ENCODE measurements around the gene IGDCC3.

The IGDCC3 gene

GRCh38 chr15:65343374-65343981 lies 34.3 kb downstream of the IGDCC3 start:
- DNase-seq (ENCODE audit: low spot score), result no peak

DNA sequence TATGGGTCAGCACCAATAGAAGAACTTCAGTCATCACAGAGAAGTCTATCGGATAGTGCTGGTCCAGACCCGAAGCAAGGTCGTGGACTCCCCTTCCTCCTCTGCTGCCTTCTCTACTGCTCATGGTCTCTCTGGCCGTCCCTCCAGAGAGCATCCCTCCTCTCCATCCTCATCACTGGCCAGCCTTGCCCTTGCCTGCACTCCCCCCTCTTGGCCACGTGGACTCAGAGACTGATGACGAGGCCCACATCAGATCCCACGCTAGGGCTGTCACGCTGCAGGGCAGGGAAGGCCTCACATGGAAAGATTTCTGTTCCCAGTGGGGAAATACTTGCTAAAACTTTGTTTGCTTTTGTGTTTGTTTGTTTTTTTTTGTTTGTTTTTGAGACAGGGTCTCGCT lies 35.3 kb downstream of the IGDCC3 start:
- DNase-seq (ENCODE audit: low spot score), result no peak

DNA sequence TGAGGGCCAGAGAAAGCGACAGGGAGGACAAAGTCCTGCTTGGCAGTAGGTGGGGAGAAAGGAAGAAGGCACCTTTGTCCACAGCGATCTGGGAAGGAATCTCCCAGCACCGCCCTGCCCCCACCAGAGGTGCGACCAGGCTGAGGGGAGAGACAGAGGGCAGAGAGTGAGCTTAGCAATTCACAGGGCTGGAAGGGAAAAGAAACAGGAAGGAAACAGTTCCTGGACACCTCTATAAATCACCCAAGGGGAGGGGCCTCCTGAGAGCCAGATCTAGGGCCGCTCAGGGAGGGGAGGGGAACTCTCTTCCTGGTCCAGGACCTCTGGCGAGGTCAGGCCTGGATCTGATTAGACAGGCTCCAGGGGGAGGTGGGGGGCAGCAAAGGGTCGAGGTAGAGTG lies 37.9 kb downstream of the IGDCC3 start:
- DNase-seq (ENCODE audit: low spot score), result no peak

- DNase-seq (ENCODE audit: low spot score), result peak; percentile 60
These were observed 38.4 kb downstream of the IGDCC3 start for GRCh38 chr15:65339416-65339815.

DNA sequence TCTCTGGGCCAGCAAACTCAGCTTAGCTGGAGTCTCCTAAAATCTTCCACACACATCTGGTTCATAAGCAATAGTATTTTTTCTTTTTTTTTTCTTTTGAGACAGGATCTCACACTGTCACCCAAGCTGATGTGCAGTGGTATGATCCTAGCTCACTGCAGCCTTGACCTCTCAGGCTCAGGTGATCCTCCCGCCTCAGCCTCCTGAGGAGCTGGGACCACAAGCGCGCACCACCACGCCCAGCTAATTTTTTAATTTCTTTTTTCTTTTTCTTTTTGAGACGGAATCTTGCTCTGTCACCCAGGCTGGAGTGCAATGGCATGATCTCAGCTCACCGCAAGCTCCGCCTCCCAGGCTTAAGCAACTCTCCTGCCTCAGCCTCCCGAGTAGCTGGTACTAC lies 39.0 kb downstream of the IGDCC3 start:
- peak; percentile 15 for DNase-seq (ENCODE audit: low spot score)

GRCh38 chr15:65338366-65338765 lies 39.4 kb downstream of the IGDCC3 start:
- DNase-seq (ENCODE audit: low spot score), result peak; percentile 36

GRCh38 chr15:65337436-65338070 lies 40.2 kb downstream of the IGDCC3 start:
- DNase-seq (ENCODE audit: low spot score), result peak; percentile 46

- DNase-seq (ENCODE audit: low spot score), result peak; percentile 55
These were observed 41.0 kb downstream of the IGDCC3 start for GRCh38 chr15:65336493-65337435.

DNA sequence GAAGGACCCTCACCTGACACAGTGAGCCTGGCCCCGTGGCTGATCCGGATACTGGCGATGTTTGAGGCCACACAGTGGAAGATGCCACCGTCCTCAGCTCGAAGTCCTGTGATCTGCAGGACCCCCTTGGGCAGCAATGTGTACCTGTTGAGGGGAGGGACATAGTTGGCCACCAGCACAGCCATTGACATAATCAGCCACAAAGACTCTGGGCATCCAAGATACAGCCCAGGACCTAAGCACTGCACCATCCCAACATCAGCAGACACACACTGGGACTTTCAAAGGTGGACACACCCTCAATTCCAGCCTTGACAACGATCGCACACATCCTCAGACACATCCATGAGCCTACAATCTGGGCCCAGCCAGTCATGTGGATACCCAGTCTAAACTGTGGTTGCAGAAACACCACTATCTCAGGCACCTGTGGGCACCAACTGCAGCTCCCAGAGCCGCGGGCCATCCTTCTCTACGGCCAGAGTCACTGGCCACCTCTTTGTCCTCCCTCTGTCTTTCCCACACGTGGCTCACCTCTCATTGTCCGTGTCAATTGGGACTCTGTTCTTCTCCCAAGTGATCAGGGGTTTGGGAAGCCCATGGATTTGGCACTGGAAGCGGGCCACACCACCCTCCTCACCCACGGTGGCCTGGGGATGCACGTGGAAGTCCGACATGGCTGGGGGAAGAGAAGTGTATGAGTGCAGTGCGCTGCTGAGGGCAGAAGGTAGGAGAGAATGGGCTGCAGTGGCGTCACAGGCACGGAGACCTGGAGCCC lies 42.3 kb downstream of the IGDCC3 start:
- peak; percentile 37 for DNase-seq (ENCODE audit: low spot score)

DNA sequence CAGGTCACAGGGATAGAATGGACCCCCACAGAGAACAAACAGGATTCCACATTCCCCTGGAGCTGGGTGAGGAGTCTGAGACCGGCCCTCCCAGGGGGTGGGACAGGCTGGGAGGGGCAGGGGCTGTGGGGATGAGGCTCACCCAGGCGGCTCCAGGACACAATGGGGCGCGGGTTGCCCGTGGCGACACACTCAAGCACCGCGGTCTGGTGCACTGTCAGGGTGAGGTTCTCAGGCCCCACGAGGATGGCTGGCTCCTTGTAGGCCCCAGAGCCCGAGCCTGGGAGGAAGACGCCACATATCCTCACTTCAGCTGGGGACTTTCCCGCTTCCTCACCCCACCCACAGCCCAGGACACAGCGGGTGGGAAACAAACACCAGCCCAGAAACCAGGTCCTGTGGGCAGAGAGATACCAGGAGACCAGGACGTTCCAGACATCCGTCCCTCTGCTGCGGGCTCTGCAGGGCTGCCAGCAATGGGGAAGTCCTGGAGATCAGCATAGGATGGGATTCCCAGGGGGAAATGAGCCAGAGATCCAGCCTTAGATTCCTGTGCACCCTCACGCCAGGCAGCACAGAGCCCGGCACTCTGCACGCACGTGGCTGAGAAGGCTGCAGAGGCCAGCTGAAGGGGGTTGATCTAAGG lies 43.1 kb downstream of the IGDCC3 start:
- DNase-seq (ENCODE audit: low spot score), result peak; percentile 11

GRCh38 chr15:65333856-65334255 lies 43.9 kb downstream of the IGDCC3 start:
- DNase-seq (ENCODE audit: low spot score), result peak; percentile 41

DNA sequence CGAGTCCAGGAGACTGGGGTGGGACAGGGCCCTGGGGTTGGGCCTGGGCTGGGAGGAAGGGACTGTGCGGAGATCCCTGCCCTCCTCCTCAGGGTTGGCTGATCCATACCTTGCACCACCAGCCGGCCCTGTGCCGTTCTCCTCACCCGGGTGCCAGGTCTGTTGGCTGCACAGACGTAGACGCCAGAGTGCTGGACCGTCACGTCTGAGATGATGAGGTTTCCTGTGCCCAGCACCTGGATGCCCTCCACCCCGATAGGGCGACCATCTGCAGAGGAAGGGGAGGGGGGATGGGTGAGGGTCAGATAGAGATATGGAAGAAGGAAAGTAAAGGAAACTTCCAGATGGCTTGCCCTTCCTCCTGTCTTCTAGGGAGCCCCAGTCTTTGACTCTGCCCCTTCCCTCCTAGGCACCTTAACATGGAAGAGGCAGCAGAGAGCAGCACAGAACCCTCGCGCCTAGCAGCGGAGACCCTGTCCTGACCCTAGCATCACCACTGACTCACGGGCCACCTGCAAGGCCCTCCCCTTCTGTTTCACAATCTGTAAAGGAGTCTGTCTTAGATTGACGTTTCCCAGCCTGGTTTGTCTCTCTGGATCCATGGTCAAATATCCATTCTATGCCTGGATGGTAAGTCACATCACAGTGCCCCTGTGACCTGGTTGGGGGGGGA lies 44.5 kb downstream of the IGDCC3 start:
- peak; percentile 47 for DNase-seq (ENCODE audit: low spot score)

GRCh38 chr15:65332391-65333147 lies 45.2 kb downstream of the IGDCC3 start:
- peak; percentile 41 for DNase-seq (ENCODE audit: low spot score)

- DNase-seq (ENCODE audit: low spot score), result peak; percentile 41
These were observed 46.0 kb downstream of the IGDCC3 start for GRCh38 chr15:65331811-65332210.

- peak; percentile 41 for DNase-seq (ENCODE audit: low spot score)
These were observed 46.7 kb downstream of the IGDCC3 start for GRCh38 chr15:65330934-65331645.

DNA sequence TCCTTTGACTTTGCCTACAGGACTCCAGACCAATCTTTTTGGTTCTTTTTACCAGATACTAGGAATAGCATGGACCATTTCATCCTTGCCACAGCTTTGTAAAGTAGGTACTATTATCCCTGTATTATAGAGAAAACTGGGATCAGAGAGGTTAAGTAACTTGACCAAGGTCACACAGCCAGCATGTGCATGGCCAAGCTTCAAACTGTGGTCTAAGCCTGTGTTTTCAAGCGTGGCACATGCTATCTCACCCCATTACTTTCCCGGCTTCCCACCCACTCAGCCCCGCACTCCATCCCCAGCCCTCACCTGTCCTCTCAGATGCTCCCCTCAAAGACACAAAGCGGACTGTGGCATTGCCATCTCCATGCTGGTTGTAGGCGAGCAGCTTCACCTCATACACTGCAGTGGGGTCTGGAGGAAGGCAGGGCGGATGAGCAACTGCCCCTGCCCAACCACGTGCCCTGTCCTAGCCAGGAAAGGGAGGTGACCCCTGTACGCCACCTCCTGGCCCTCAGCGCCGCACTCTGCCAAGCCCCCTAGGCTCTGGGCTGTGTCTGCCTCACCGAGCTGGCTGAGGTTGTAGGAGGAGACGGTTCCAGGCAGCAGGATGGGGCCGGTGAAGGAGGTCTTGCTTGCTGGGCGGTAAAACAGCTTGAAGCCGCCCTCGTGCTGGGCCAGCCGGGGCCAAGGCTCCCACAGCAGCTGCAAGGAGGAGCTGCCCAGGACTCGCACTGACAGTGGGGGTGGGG lies 47.6 kb downstream of the IGDCC3 start:
- peak; percentile 61 for DNase-seq (ENCODE audit: low spot score)

DNA sequence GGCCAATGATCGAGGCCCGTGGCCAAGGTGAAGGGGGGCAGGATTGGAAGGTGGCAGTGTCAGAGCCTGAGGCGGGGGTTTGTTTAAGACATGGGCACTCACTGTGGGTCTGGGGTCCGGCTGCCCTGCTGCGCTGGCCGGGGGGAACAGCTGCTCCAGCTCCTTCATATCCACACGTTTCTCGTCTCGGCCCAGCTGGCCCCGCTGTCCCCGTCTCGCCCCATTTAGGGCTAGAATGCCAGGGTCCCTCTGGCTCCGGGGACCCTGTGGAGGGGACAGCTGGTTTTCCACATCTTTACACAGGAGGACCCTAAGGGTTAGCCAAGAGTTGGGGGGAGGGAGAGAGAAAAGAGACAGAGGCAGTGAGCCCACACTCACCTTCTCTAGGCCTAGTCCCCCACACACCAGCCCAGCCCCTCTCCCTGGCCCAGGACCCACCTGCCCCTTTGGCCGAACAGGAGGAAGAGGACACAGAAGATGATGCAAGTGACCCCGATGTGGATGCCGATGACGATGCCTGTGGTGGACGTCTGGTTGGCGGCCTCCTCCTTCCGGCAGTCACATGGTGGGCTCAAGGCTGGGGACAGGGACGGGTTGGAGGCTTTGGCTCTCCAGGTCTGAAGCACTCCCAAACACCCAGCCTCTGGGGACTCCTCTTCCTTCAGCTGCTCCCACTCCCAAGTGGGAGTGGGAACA lies 48.4 kb downstream of the IGDCC3 start:
- DNase-seq (ENCODE audit: low spot score), result peak; percentile 56

Measured in left forelimb (tissue), 1 donor.